HG03097 (cell line): ENCODE measurements around the gene CA4.
"Not testable (repeated sequence)": the region's sequence is repeated elsewhere in the genome, so short reads cannot be mapped to it uniquely, and the experiment has no call there.

ENCODE experiments used
- ATAC-seq: cut with Tn5 transposase; IDR thresholded peaks from one replicate; pipeline ENCODE4 v1.9.1; 2021; ENCODE audit not compliant: unreplicated experiment, low FRiP score

The CA4 gene

GRCh38 chr17:60149691-60150582 is at the start of gene CA4:
Gene CA4 (plus strand): TSS chr17:60149973. CDS start chr17:60150035, 62 bp downstream.
- ATAC-seq: no peak

- ATAC-seq: not testable (repeated sequence)
Observed at GRCh38 chr17:60100577-60100976, 49.2 kb upstream of the CA4 start.

DNA sequence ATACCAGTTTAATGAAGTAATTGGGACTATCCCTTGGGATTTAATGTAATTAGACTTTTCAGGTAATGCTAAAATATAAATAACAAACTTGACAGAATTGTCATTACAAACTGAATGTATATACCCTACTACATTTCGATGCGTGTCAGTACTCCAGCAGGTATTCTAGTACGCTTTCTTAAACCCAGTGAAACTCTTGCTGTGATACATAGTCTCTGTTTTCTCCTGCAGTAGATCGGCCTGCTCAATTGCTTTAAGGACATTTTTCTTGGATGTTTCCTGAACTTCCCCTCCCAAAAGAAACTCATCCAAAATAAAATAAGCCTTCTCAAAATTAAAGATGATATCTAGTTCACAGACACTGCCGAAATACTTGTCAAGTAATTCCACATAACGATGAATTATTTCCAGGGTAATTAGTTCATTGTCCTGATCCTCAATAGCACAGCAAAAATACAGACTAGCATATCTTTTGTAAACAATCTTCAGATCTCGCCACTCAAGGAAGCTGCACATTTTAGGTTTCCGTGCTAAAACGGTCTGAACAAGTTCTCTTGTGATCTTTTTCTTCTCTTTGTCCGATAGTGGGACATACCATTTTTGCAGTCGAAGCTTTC is 47.6 kb upstream of the CA4 start:
- ATAC-seq: not testable (repeated sequence)

DNA sequence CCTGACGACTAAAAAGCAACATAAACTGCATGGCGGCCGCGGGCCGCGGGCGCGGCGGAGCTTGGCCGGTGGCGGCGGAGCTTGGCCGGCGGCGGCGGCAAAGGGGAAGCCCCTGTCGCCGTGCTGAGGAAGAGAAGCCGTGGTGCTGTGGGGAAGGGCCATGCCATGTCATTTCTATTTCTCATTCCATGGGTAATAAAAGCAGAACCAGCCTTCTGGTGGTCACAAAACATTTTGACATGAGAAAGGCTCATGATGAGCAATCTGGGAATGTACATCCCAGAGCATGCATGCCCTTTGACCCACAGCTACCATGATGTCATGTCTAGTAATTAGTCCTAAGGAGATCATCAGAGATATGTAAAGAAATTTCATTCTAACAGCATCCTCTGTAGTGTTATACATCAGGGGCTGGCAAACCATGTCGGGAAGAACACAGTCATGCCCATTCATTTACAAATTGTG is 47.1 kb upstream of the CA4 start:
- no peak for ATAC-seq

GRCh38 chr17:60103957-60104356 is 45.8 kb upstream of the CA4 start:
- ATAC-seq: no peak

GRCh38 chr17:60106340-60107059 is 43.3 kb upstream of the CA4 start:
- ATAC-seq: no peak

DNA sequence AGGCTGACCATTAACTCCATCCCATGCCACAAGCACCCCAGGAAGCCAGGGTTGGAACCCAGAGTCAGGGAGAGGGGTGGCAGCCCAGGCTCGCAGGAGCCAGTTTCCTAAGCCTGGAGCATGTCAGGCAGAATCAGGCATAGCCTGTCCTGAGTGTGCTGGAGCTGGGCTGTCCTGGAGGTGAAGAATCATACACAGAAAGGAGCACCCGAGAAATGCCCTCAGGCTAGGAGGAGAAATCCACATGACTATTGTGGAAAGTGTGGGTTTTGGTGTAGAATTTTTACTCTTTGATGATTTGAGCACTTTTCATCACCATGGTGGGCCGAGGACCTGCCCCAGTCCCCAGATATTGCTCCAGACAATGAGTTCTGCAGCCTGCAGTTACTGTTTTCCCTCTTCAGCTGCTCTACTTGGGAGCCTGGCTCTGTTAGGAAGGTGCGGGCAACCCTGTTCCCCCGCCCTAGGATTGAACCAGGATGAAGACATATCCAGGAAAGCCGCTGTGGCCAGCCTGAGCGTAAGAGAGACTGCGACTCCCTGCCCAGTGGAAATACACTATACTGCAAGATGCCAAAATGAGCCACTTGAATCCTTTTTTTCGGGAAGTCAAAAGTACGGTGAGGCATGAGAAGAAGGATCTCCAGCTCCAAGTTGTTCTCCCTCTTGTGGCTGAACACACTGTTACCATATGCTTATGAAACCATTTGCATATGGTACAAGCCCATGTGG is 42.1 kb upstream of the CA4 start:
- no peak for ATAC-seq

DNA sequence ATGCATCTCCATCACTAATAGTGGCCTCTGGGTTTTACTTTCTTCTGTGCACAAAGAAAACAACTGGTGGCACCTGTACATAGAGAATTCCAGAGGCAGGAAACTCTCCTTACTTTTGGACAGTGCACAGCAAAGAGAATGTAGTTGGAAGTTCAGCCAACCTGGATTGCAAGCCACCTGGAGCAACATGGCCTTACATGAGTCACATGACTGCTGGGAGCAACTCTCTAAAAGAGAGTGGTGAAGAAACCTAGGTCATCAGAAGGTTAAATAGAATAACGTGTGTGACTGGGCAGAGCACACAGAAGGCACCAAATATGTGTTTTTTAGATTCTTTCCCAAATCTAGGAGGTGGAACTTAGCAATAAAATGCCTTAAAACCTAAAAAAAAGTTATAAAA is 41.5 kb upstream of the CA4 start:
- not testable (repeated sequence) for ATAC-seq

- no peak for ATAC-seq
Observed at GRCh38 chr17:60108712-60109111, 41.1 kb upstream of the CA4 start.

DNA sequence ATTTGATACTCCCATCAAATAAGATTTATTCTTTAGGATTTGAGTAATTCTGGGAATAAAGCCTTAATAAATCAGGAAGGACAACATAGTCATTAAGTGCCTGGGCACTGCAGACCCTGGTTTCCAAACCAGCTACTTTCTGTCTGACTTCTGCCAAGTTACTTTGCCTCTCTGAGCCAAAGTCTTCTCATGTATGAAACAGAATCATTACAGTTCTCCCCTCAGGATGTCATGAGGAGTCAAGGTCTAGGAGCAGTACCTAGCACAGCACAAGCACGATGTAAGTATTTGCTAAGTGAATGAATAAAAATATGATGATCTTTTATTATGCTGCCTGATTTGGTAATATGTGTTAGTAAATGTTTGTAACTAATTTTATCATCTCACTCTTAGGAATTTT is 40.6 kb upstream of the CA4 start:
- ATAC-seq: no peak

DNA sequence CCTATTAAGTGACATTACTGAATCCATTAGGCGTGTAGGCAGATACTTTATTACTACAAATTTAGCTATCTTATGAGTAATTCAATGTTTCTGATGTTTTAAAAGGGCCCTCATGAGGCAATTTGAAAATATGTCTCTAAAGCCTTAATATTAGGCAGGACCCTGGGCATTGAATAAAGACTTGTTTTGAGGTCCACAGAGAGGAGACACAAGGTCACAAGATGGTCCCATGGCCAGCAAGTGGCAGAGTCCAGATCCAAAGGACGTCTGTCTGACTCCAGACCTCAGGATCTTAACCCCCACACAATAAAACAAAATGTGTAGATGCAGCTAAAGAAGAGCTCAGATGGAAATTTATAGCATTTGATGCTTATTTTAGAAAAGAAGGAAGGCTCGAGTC is 39.2 kb upstream of the CA4 start:
- ATAC-seq: no peak

GRCh38 chr17:60111661-60112060 is 38.1 kb upstream of the CA4 start:
- ATAC-seq: not testable (repeated sequence)

GRCh38 chr17:60115364-60115763 is 34.4 kb upstream of the CA4 start:
- not testable (repeated sequence) for ATAC-seq

DNA sequence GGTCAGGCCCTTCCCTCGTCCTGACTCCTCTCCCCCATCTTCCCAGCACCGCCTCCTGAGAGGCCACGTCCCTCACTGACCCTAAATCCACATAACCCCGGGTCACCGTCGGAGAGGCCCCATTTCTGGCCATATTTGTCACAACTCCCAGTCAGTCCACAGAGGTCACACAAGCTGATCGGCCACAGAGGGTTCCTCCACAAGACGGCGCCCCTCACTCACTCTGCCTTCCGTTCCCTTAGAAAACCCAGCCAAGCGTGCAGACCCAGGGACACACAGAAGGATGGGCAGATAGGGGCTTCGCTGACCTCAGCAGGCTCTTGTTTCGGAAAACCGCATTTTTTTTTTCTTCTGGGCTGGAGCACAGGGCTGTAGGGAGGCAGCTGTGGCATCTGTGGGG is 33.6 kb upstream of the CA4 start:
- not testable (repeated sequence) for ATAC-seq

DNA sequence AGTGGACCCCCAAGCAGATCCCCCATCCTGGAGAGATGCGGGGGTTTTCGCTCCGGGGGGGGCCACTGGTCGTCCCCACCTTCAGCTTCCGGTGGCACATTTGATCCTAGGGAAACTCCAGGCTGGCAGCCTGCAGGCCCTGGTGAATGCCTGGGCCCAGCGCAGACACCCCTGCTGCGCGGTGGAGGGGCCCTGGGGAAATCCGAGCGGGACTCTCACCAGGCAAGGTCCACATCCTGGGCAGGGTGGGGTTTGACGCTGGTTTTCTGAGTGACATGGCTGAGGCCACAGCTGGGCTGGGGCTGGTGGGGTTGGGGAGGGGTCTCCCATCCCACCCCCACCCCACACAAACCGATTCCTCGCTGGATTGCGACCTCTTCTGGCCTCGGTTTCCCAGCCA is 30.6 kb upstream of the CA4 start:
- not testable (repeated sequence) for ATAC-seq

GRCh38 chr17:60119807-60120748 is 29.7 kb upstream of the CA4 start:
- ATAC-seq: not testable (repeated sequence)

- no peak for ATAC-seq
Observed at GRCh38 chr17:60127068-60128064, 22.4 kb upstream of the CA4 start.

DNA sequence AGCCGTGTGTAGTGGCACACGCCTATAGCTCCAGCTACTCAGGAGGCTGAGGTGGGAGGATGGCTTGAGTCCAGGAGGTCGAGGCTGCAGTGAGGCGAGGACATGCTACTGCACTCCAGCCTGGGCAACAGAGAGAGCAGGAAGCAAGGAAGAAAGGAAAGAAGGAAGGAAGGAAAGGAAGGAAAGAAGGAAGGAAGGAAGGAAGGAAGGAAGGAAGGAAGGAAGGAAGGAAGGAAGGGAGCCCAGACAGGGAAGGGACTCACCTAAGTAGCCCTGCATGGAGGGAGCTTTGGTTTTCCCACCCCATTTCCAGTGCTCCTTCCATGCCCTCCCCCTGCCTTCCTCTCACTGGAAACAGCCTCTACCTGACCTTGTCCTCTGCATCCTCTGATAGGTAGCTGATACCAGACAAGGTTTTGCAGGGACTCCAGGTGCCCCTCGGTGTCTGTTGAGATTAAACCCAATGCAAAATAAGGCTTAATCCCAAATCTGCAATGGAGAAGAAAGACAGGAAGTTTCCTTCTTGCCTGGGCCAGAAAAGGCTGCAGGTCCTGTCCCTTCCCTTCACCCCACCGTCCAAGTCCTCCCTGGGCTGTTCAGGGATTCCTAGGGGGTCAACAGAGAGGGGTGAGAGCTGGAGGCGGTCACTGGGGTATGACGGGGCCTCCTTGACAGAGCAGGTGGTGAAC is 21.5 kb upstream of the CA4 start:
- no peak for ATAC-seq
